Esophagus muscularis mucosa (tissue), 4 donors: ENCODE results near the gene TATDN3. TPM values are rescaled to one million over a fixed set of nuclear protein-coding genes. Genes with fewer than 3 reads are reported as not detected.

Source experiments
- DNase-seq: peaks from one replicate; pipeline ENCODE4 v3.0.0-alpha.2; 2017; ENCODE audit errors: extremely low spot score
- H3K27ac ChIP-seq, 4 donors: fragments of 200-600 bp; sonication (generic); replicated peaks in 1 of 4; 1 replicate in 3 of 4; 2 replicates in 1 of 4; pipeline ENCODE4 v1.5.1; 2016 to 2019; ENCODE audit warnings: mild to moderate bottlenecking in 1 of 4
- H3K27me3 ChIP-seq, 4 donors: fragments of 200-600 bp; sonication (generic); one replicate each; pipeline versions ENCODE4 v1.5.1 to v1.6.0; 2016 to 2019
- H3K36me3 ChIP-seq, 4 donors: fragments of 200-600 bp; sonication (generic); one replicate each; pipeline ENCODE4 v1.5.1; 2016 to 2019
- H3K4me1 ChIP-seq, 4 donors: fragments of 200-600 bp; sonication (generic); one replicate each; pipeline ENCODE4 v1.5.1; 2016 to 2019
- H3K4me3 ChIP-seq, 4 donors: fragments of 200-600 bp; sonication (generic); 1 replicate in 2 of 4; 2 replicates in 2 of 4; pipeline ENCODE4 v1.5.1; 2016 to 2019; ENCODE audit warnings: mild to moderate bottlenecking in 4 of 4, moderate library complexity in 1 of 4
- H3K9me3 ChIP-seq, 4 donors: fragments of 200-600 bp; sonication (generic); 1 replicate in 3 of 4; 2 replicates in 1 of 4; pipeline ENCODE4 v1.5.1; 2016 to 2019
- CTCF ChIP-seq, 3 experiments: fragments of 200-600 bp in 2 of 3; fragments of 450-650 bp in 1 of 3; sonication (generic) in 2 of 3; IDR thresholded peaks; one replicate each; pipeline ENCODE4 v1.5.1; 2017 to 2019; ENCODE audit warnings: antibody characterized with exemption in 3 of 3, mild to moderate bottlenecking in 2 of 3, moderate library complexity in 1 of 3
- EP300 ChIP-seq: sonication (generic); formaldehyde crosslinking; IDR thresholded peaks from one replicate; pipeline ENCODE4 v1.6.1; 2017; ENCODE audit warnings: antibody characterized with exemption
- POLR2A ChIP-seq: fragments of 450-650 bp; IDR thresholded peaks from one replicate; pipeline ENCODE4 v1.6.1; 2017; ENCODE audit warnings: antibody characterized with exemption, moderate library complexity, mild to moderate bottlenecking, low read depth
- POLR2AphosphoS5 ChIP-seq, 2 donors: sonication (generic); formaldehyde crosslinking; IDR thresholded peaks; one replicate each; pipeline ENCODE4 v1.6.1; 2017; ENCODE audit warnings: antibody characterized with exemption in 2 of 2
- WGBS: methylation state at CpG from one replicate; pipeline ENCODE4 v1.1.5; 2018; 5-methylcytosine and 5-hydroxymethylcytosine counted together
- intact Hi-C: fragments of 100-400 bp; cut with DNase I; formaldehyde crosslinking; loops from one replicate; pipeline ENCODE4 v1.15.1; 2023
- total RNA-seq, 4 donors: library from RNA; depleted of rRNA; stranded (reverse); fragments of >200 nt; gene quantifications; one replicate each; pipeline versions ENCODE4 v1.1.0 to v1.2.1, GENCODE V29; 2016

TATDN3 gene
- total RNA-seq, 4 donors from 2014 or later: 9.9 to 14.1 (median 12.6) TPM

- H3K36me3 ChIP-seq: peaks cover 7 to 26% (median 11%) of the 10 kb centered on the region in 4 donors
- H3K27ac ChIP-seq: peak overlapping the region; percentile 93 to 96 (median 94)
- H3K4me3 ChIP-seq: peak overlapping the region; percentile 75 to 94 (median 80)
- intact Hi-C loops: no loop called here
- TF ChIP-seq CTCF (IDR thresholded peaks at IDR 0.05): no peak
- no peak for TF ChIP-seq POLR2AphosphoS5 (IDR thresholded peaks at IDR 0.05)
- no peak for TF ChIP-seq EP300
- DNase-seq: no peak
- 22% methylated on average over 13 of the region's 16 CpGs for WGBS
- H3K4me1 ChIP-seq: peaks cover 21 to 37% (median 31%) of the 10 kb centered on the region in 4 donors
- H3K27me3 ChIP-seq: no peaks in the 10 kb centered on the region
- no peaks in the 10 kb centered on the region for H3K9me3 ChIP-seq
These were observed 758 bp downstream of the TATDN3 start for GRCh38 chr1:212792396-212792908.

GRCh38 chr1:212794561-212795014, 2.9 kb downstream of the TATDN3 start:
- H3K27ac ChIP-seq: no peak overlapping the region
- DNase-seq: no peak
- no peak overlapping the region for H3K4me3 ChIP-seq
- H3K9me3 ChIP-seq: no peaks in the 10 kb centered on the region
- no peak for TF ChIP-seq EP300
- peak in 1 of 2 donors; percentile 11 for TF ChIP-seq POLR2AphosphoS5 (IDR thresholded peaks at IDR 0.05)
- intact Hi-C loops: no loop called here
- peaks cover 19 to 25% (median 22%) of the 10 kb centered on the region in 4 donors for H3K4me1 ChIP-seq
- 78% methylated on average over 1 of the region's 1 CpG for WGBS
- peaks cover 16 to 46% (median 23%) of the 10 kb centered on the region in 4 donors for H3K36me3 ChIP-seq
- no peaks in the 10 kb centered on the region for H3K27me3 ChIP-seq

GRCh38 chr1:212797681-212798080, 6.0 kb downstream of the TATDN3 start:
- Histone ChIP-seq H3K4me3 (no peak overlapping the region), H3K27me3 (no peaks in the 10 kb centered on the region), H3K36me3 (peaks cover 23 to 76% (median 38%) of the 10 kb centered on the region in 4 donors), H3K27ac (no peak overlapping the region), H3K9me3 (no peaks in the 10 kb centered on the region), H3K4me1 (peaks cover 2 to 6% (median 3%) of the 10 kb centered on the region in 4 donors)
- intact Hi-C loops: no loop called here
- 95% methylated on average over 3 of the region's 3 CpGs for WGBS
- DNase-seq: no peak
- TF ChIP-seq CTCF (IDR thresholded peaks at IDR 0.05) (no peak), POLR2A (no peak), EP300 (no peak), POLR2AphosphoS5 (IDR thresholded peaks at IDR 0.05) (no peak)

- Histone ChIP-seq H3K4me3 (no peak overlapping the region), H3K27ac (no peak overlapping the region), H3K27me3 (no peaks in the 10 kb centered on the region), H3K36me3 (peaks cover 24 to 87% (median 51%) of the 10 kb centered on the region in 4 donors), H3K4me1 (no peaks in the 10 kb centered on the region), H3K9me3 (no peaks in the 10 kb centered on the region)
- 81% methylated on average over 3 of the region's 3 CpGs for WGBS
- no peak for DNase-seq
- intact Hi-C loops: no loop called here
- TF ChIP-seq EP300: no peak
- TF ChIP-seq POLR2A: no peak
- TF ChIP-seq POLR2AphosphoS5 (IDR thresholded peaks at IDR 0.05): no peak
- no peak for TF ChIP-seq CTCF (IDR thresholded peaks at IDR 0.05)
These were observed 14.1 kb downstream of the TATDN3 start for GRCh38 chr1:212805767-212806166.

GRCh38 chr1:212814537-212815334, 23.0 kb downstream of the TATDN3 start:
- intact Hi-C loops: no loop called here
- Histone ChIP-seq H3K4me3 (no peak overlapping the region), H3K36me3 (peaks cover under 1 to 30% (median 5%) of the 10 kb centered on the region in 4 donors), H3K27me3 (no peaks in the 10 kb centered on the region), H3K9me3 (no peaks in the 10 kb centered on the region), H3K4me1 (no peaks in the 10 kb centered on the region), H3K27ac (no peak overlapping the region)
- DNase-seq: no peak
- TF ChIP-seq CTCF (IDR thresholded peaks at IDR 0.05) (peak; percentile 22 to 47 (median 38)), POLR2AphosphoS5 (IDR thresholded peaks at IDR 0.05) (no peak)
- 47% methylated on average over 5 of the region's 5 CpGs for WGBS
